Hepatocyte (in vitro differentiated cells): Measurements from ENCODE around the gene SLC9A3. TPM values are rescaled to one million over a fixed set of nuclear protein-coding genes. Genes with fewer than 3 reads are reported as not detected.

Source experiments
- DNase-seq: peaks from one replicate; pipeline ENCODE4 v3.0.0-alpha.2; 2016; ENCODE audit warnings: low spot score
- H2AFZ ChIP-seq: fragments of 200-600 bp; sonication (generic); 2 replicates; pipeline ENCODE4 v1.6.0; 2016; ENCODE audit warnings: antibody characterized with exemption, mild to moderate bottlenecking
- H3K27ac ChIP-seq: fragments of 200-600 bp; sonication (generic); 2 replicates; pipeline ENCODE4 v1.5.1; 2016; ENCODE audit warnings: mild to moderate bottlenecking
- H3K27me3 ChIP-seq: fragments of 200-600 bp; sonication (generic); 2 replicates; pipeline ENCODE4 v1.6.1; 2016
- H3K36me3 ChIP-seq: fragments of 200-600 bp; sonication (generic); replicated peaks from 2 replicates; pipeline ENCODE4 v1.5.1; 2016; ENCODE audit warnings: low read depth; ENCODE audit not compliant: insufficient read depth
- H3K4me1 ChIP-seq: fragments of 200-600 bp; sonication (generic); 2 replicates; pipeline ENCODE4 v1.5.1; 2016; ENCODE audit warnings: mild to moderate bottlenecking, moderate library complexity; ENCODE audit not compliant: insufficient read depth
- H3K4me2 ChIP-seq: fragments of 200-600 bp; sonication (generic); 2 replicates; pipeline ENCODE4 v1.6.0; 2016
- H3K4me3 ChIP-seq: fragments of 200-600 bp; sonication (generic); 2 replicates; pipeline ENCODE4 v1.5.1; 2016; ENCODE audit warnings: mild to moderate bottlenecking
- H3K79me2 ChIP-seq: fragments of 200-600 bp; sonication (generic); 2 replicates; pipeline ENCODE4 v1.6.0; 2017; ENCODE audit warnings: mild to moderate bottlenecking
- H3K9me2 ChIP-seq: fragments of 200-600 bp; sonication (generic); replicated peaks from 2 replicates; pipeline ENCODE4 v1.6.0; 2017; ENCODE audit warnings: mild to moderate bottlenecking; ENCODE audit not compliant: insufficient read depth
- H3K9me3 ChIP-seq: fragments of 200-600 bp; sonication (generic); 2 replicates; pipeline ENCODE4 v1.5.1; 2016; ENCODE audit warnings: low read depth, mild to moderate bottlenecking
- H4K20me1 ChIP-seq: fragments of 200-600 bp; sonication (generic); 2 replicates; pipeline ENCODE4 v1.6.0; 2016; ENCODE audit warnings: mild to moderate bottlenecking; ENCODE audit not compliant: insufficient read depth, poor library complexity, severe bottlenecking
- CTCF ChIP-seq: fragments of 200-600 bp; sonication (generic); IDR thresholded peaks from 2 replicates; pipeline ENCODE4 v1.5.1; 2016; ENCODE audit warnings: antibody characterized with exemption, mild to moderate bottlenecking; ENCODE audit not compliant: poor library complexity
- EZH2 ChIP-seq: fragments of 200-600 bp; sonication (generic); IDR thresholded peaks from 2 replicates; pipeline ENCODE4 v1.6.1; 2016; ENCODE audit warnings: antibody characterized with exemption, mild to moderate bottlenecking, borderline replicate concordance
- EZH2phosphoT487 ChIP-seq: fragments of 200-600 bp; sonication (generic); IDR thresholded peaks from one replicate; pipeline ENCODE4 v1.6.1; 2018; ENCODE audit warnings: antibody characterized with exemption, mild to moderate bottlenecking, low read depth, moderate library complexity; ENCODE audit not compliant: unreplicated experiment, severe bottlenecking
- WGBS: methylation state at CpG from one replicate; pipeline ENCODE4 v1.1.6; 2016; ENCODE audit warnings: low lambda C conversion rate; ENCODE audit errors: missing lambda C conversion rate; 5-methylcytosine and 5-hydroxymethylcytosine counted together
- polyA plus RNA-seq: library from polyadenylated mRNA; unstranded; fragments of >200 nt; fragmentation: Nextera tagmentation; extraction: Ambion mirVana; gene quantifications from 2 replicates; pipeline ENCODE4 v1.2.1, GENCODE V29; 2016
- total RNA-seq: library from RNA; depleted of rRNA; stranded (reverse); fragments of >200 nt; gene quantifications from 2 replicates; pipeline ENCODE4 v1.2.3, GENCODE V29; 2014

SLC9A3 gene
- total and polyA plus RNA-seq, 2 experiments from 2014 or later: 4.8 to 7.4 TPM

GRCh38 chr5:454936-455335 lies 69.3 kb downstream of the SLC9A3 start:
- Histone ChIP-seq H2AFZ (no peak overlapping the region), H3K4me3 (no peak overlapping the region), H4K20me1 (peaks cover 3% of the 10 kb centered on the region), H3K4me1 (no peaks in the 10 kb centered on the region), H3K36me3 (peaks cover 3% of the 10 kb centered on the region), H3K27me3 (no peaks in the 10 kb centered on the region), H3K9me3 (peaks cover 13% of the 10 kb centered on the region), H3K79me2 (peaks cover 44% of the 10 kb centered on the region), H3K4me2 (no peak overlapping the region), H3K9me2 (no peaks in the 10 kb centered on the region), H3K27ac (no peak overlapping the region)
- TF ChIP-seq EZH2phosphoT487: no peak
- TF ChIP-seq CTCF: no peak
- TF ChIP-seq EZH2: no peak
- no peak for DNase-seq
- WGBS: 92% methylated on average over 11 of the region's 11 CpGs

- no peaks in the 10 kb centered on the region for H3K27me3 ChIP-seq
- H4K20me1 ChIP-seq: peaks cover 3% of the 10 kb centered on the region
- H3K9me2 ChIP-seq: no peaks in the 10 kb centered on the region
- no peak overlapping the region for H2AFZ ChIP-seq
- no peak overlapping the region for H3K4me2 ChIP-seq
- peaks cover 51% of the 10 kb centered on the region for H3K79me2 ChIP-seq
- WGBS: 96% methylated on average over 16 of the region's 16 CpGs
- peaks cover 3% of the 10 kb centered on the region for H3K36me3 ChIP-seq
- TF ChIP-seq CTCF (no peak), EZH2 (no peak), EZH2phosphoT487 (no peak)
- peaks cover 13% of the 10 kb centered on the region for H3K9me3 ChIP-seq
- no peak overlapping the region for H3K27ac ChIP-seq
- H3K4me3 ChIP-seq: no peak overlapping the region
- no peaks in the 10 kb centered on the region for H3K4me1 ChIP-seq
- no peak for DNase-seq
These were observed 70.3 kb downstream of the SLC9A3 start for GRCh38 chr5:453725-454481.

- H2AFZ ChIP-seq: no peak overlapping the region
- DNase-seq: no peak
- TF ChIP-seq CTCF: no peak
- TF ChIP-seq EZH2phosphoT487: no peak
- no peak for TF ChIP-seq EZH2
- no peaks in the 10 kb centered on the region for H3K27me3 ChIP-seq
- no peaks in the 10 kb centered on the region for H3K4me1 ChIP-seq
- peaks cover 56% of the 10 kb centered on the region for H3K79me2 ChIP-seq
- 95% methylated on average over 17 of the region's 17 CpGs for WGBS
- H3K4me2 ChIP-seq: no peak overlapping the region
- H3K27ac ChIP-seq: no peak overlapping the region
- peaks cover 3% of the 10 kb centered on the region for H4K20me1 ChIP-seq
- peaks cover 3% of the 10 kb centered on the region for H3K36me3 ChIP-seq
- no peak overlapping the region for H3K4me3 ChIP-seq
- no peaks in the 10 kb centered on the region for H3K9me2 ChIP-seq
- peaks cover 13% of the 10 kb centered on the region for H3K9me3 ChIP-seq
These were observed 71.1 kb downstream of the SLC9A3 start for GRCh38 chr5:452978-453710.
